Bronchial epithelial cell (primary cell): ENCODE measurements around the gene XRN1. TPM values are rescaled to one million over a fixed set of nuclear protein-coding genes. Genes with fewer than 3 reads are reported as not detected.

ENCODE experiments used
- DNase-seq: peaks from one replicate; pipeline ENCODE4 v3.0.0-alpha.2; 2010; ENCODE audit warnings: low read depth
- FAIRE-seq: peaks from 2 replicates; lab custom pipeline; 2011; peaks lifted over from hg19 to GRCh38; lab: Jason Lieb, UNC
- H3K27me3 ChIP-seq: 2 replicates; pipeline ENCODE4 v1.5.1; 2011; ENCODE audit warnings: low read length; ENCODE audit not compliant: control insufficient read depth, insufficient read depth
- H3K36me3 ChIP-seq: 2 replicates; pipeline ENCODE4 v1.5.1; 2011; ENCODE audit warnings: low read length; ENCODE audit not compliant: control insufficient read depth, insufficient read depth
- H3K4me3 ChIP-seq: 2 replicates; pipeline ENCODE4 v1.5.1; 2011; ENCODE audit warnings: mild to moderate bottlenecking, low read depth, low read length, control low read depth
- total RNA-seq: library from RNA; depleted of rRNA; stranded (reverse); fragments of >200 nt; gene quantifications from 2 replicates; pipeline ENCODE4 v1.2.1, GENCODE V29; 2014
- TF ChIP-seq, protein P1 (sequence below): IDR thresholded peaks from 2 replicates; pipeline ENCODE4 v1.5.1; 2011; ENCODE audit warnings: mild to moderate bottlenecking, moderate library complexity, low read length, control low read depth, inconsistent platforms; ENCODE audit not compliant: insufficient read depth, severe bottlenecking

Gene XRN1
- total RNA-seq, 1 donor from 2014 or later: 15.0 TPM

DNA sequence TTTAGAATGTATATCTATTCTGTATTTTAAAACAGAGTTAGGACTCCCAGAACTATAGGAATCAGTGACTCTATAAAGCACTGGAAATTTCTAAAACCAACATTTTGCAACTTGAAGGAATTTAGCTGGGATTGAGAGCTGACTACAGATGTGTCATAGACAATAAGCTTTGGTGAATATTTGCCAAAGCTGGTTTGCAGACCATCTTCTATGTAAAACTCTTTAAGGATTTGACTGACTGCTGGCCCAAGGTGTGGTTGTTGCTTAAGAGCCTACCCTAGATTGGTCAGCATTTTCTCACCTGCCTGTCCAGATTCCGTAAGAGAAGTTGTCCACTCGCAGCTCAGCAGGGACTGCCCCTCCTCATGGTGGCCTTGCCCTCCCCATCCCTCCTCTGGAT lies 149.2 kb downstream of the XRN1 start:
- TF ChIP-seq, protein P1, sequence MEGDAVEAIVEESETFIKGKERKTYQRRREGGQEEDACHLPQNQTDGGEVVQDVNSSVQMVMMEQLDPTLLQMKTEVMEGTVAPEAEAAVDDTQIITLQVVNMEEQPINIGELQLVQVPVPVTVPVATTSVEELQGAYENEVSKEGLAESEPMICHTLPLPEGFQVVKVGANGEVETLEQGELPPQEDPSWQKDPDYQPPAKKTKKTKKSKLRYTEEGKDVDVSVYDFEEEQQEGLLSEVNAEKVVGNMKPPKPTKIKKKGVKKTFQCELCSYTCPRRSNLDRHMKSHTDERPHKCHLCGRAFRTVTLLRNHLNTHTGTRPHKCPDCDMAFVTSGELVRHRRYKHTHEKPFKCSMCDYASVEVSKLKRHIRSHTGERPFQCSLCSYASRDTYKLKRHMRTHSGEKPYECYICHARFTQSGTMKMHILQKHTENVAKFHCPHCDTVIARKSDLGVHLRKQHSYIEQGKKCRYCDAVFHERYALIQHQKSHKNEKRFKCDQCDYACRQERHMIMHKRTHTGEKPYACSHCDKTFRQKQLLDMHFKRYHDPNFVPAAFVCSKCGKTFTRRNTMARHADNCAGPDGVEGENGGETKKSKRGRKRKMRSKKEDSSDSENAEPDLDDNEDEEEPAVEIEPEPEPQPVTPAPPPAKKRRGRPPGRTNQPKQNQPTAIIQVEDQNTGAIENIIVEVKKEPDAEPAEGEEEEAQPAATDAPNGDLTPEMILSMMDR: no peak
- DNase-seq (no peak), FAIRE-seq (no peak)
- Histone ChIP-seq H3K36me3 (no peaks in the 10 kb centered on the region), H3K27me3 (no peaks in the 10 kb centered on the region), H3K4me3 (no peak overlapping the region)

DNA sequence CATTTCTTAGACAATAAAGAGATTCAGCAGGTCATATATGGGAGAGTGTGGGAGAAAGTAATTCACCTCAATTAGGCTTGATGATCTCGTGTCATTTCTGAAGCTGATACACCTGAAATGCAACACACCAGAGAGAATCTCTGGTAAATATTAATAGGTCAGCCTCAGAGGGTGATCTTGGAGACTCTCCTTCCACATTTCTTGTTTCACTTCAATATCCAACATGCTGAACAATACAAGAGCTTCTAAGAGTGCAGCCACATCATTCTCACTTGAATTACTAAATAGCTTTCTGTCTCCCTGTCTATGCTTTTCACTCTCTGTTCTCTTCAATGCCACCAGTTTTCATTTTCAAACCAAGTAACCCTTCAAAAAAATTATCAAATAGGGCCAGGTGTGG lies 151.3 kb downstream of the XRN1 start:
- DNase-seq: no peak
- Histone ChIP-seq H3K4me3 (no peak overlapping the region), H3K27me3 (no peaks in the 10 kb centered on the region), H3K36me3 (no peaks in the 10 kb centered on the region)
- FAIRE-seq: no peak
- TF ChIP-seq, protein P1: no peak

DNA sequence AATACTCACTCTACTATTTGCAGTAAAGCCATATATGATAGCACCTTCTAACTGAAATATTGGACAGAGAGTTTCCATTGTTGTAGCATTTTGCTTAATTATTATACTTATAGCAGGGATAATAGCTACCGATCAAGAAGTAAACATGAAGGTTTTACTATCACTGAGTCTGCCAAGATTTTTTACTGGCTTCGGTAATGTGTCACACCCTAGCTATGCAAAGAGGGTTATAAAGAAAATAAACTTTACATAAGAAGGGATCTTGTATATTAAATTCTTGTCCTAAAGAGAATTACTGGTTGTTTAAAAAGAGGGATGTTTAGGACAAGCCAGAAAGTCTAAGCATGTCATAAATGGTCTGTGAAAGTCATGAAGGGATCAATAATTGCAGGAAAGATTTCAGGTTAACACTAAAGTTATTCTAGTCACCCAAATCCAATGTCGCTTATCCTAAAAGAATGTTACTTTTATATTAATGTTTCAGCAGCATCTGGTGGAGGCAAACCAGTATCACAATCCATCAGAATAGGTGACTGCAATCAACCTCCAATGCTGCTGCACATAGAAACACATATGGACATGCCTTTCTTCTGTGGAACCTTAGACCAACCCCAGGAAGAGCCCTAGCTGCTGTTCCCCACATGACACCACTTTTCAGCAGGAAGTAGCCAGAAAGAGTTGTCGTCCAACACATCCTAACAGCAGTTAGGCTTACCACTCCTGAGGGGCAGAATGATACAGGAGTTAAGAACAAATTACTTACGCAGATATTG lies 159.8 kb downstream of the XRN1 start:
- H3K27me3 ChIP-seq: no peaks in the 10 kb centered on the region
- TF ChIP-seq, protein P1: no peak
- FAIRE-seq (no peak), DNase-seq (no peak)
- H3K4me3 ChIP-seq: no peak overlapping the region
- H3K36me3 ChIP-seq: no peaks in the 10 kb centered on the region

DNA sequence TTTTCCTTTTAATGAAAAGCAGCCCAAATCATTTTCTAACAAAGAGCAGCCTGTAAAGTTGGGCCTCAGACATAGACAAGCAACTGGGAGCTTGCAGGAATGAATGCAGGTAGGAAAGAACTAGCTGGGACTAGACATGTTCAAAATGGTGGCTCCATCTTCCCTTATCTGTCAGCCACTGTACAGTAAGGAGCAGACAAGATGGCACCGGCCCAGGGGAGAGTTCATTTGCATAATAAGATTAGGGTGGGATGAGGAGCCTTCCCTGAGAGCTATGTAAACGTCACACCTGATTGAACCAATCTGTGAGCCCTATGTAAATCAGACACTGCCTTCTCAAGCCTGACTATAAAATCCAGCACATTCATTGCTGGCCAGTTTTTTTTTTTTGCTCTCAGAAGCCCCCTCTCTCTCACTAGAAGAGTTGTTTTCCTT lies 162.7 kb downstream of the XRN1 start:
- TF ChIP-seq, protein P1: no peak
- H3K27me3 ChIP-seq: no peaks in the 10 kb centered on the region
- DNase-seq: no peak
- no peak overlapping the region for H3K4me3 ChIP-seq
- H3K36me3 ChIP-seq: no peaks in the 10 kb centered on the region
- no peak for FAIRE-seq

GRCh38 chr3:142282503-142282902 lies 165.3 kb downstream of the XRN1 start:
- Histone ChIP-seq H3K36me3 (no peaks in the 10 kb centered on the region), H3K27me3 (no peaks in the 10 kb centered on the region), H3K4me3 (no peak overlapping the region)
- DNase-seq (no peak), FAIRE-seq (no peak)
- TF ChIP-seq, protein P1: no peak
